ENCODE measurements around the gene ATP11A.

DNA sequence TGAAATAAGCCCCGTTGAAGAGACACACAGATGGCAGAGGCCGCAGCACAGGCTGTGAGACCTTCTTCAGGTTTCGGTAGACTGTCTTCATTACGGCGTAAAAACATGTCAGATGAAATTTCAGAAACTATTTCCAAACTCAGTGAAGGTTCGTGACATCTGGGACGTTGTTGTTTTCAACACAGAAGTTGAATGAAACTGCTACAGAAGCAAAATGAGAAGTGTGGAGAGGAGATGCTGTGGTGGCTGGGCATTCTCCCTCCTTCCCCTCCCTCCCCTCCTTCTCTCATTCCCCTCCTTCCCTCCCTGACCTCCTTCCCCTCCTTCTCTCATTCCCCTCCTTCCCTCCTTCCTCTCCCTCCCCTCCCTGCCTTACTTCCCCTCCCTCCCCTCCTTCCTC lies 113.6 kb downstream of the ATP11A start:
- no peak for TF ChIP-seq EZH2 (IDR thresholded peaks at IDR 0.05)
- no peak for TF ChIP-seq POLR2AphosphoS5 (IDR thresholded peaks at IDR 0.05; ENCODE audit: borderline replicate concordance, low read depth, low read length)
